ENCODE results near the gene GATD1.
"Not testable (repeated sequence)": the region's sequence is repeated elsewhere in the genome, so short reads cannot be mapped to it uniquely, and the experiment has no call there.

Gene GATD1

DNA sequence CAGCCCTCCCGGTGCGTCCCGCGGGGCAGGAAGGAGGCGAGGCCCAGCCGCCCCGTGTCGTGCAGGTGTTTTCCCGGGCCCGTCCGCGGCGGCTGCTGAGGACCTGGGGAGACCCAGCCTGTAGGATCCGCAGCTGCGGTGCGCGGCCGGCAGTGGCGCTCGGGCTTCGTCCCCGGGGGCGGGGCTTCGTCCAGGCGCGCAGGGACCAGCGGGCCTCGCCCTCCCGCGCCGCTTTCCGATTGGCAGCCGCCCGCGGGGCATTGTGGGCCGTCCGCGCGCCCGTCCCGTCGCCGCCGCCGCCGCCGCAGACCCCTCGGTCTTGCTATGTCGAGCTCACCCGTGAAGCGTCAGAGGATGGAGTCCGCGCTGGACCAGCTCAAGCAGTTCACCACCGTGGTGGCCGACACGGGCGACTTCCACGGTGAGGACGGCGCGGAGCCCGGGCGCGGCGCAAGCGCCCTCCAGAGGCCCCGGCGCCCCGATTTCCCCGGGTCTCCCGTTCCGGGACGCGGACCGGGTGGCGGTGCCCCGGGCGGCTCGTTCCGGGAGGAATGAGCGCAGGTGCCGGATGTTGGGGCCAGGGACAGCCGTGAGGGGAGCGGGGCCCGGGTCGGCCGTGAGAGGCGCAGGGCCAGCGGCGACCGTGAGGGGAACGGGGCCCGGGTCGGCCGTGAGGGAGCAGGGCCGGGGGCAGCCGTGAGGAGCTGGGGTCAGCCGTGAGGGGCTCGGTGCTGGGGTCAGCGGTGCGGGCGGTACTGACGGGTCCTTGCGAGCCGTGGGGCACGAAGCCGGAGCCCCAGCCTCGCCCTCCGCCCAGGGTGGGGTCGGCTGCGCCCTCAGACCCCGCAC lies 29.9 kb downstream of the GATD1 start, which contains the start of gene TALDO1:
Gene TALDO1, plus strand, starts transcription at position 307 of the 849 bp plus-strand sequence. Its CDS starts 18 bp downstream, at position 325.
- DNase-seq (ENCODE audit: low spot score): peak; percentile 88
- peak; percentile 31 for TF ChIP-seq CTCF (conservative IDR thresholded peaks at IDR 0.05; ENCODE audit: low read depth)
- ChIA-PET CTCF (interaction anchor here (0.5 to 1.9 kb wide), 9 partner anchors 12 to 184 kb away, joined by 3 to 8 read pairs (median 3); no protein-coding TSS in a partner anchor), POLR2A (ENCODE audit: low non-redundant PET) (interaction anchor here (1.0 to 1.5 kb wide), 2 partner anchors 15 to 23 kb away, joined by 4 to 10 read pairs; no protein-coding TSS in a partner anchor)
- H3K27ac ChIP-seq: peak within 1 kb of the TSS; percentile 84

GRCh38 chr11:746289-747157 lies 30.8 kb downstream of the GATD1 start:
- DNase-seq (ENCODE audit: low spot score): no peak
- H3K27ac ChIP-seq: peak overlapping the region; percentile 84
- ChIA-PET POLR2A (ENCODE audit: low non-redundant PET) (interaction anchor here (1.0 to 1.5 kb wide), 2 partner anchors 16 to 22 kb away, joined by 4 to 10 read pairs; no protein-coding TSS in a partner anchor), CTCF (interaction anchor here (0.5 to 1.9 kb wide), 4 partner anchors 17 to 57 kb away, joined by 3 to 8 read pairs (median 5); no protein-coding TSS in a partner anchor)
- no peak for TF ChIP-seq CTCF (conservative IDR thresholded peaks at IDR 0.05; ENCODE audit: low read depth)

- ChIA-PET CTCF (no interaction called here), POLR2A (ENCODE audit: low non-redundant PET) (no interaction called here)
- no peak overlapping the region for H3K27ac ChIP-seq
- TF ChIP-seq CTCF (conservative IDR thresholded peaks at IDR 0.05; ENCODE audit: low read depth): no peak
- DNase-seq (ENCODE audit: low spot score): no peak
Observed at GRCh38 chr11:745428-745827, 31.9 kb downstream of the GATD1 start.

GRCh38 chr11:742571-743201 lies 34.6 kb downstream of the GATD1 start:
- no peak overlapping the region for H3K27ac ChIP-seq
- ChIA-PET POLR2A (ENCODE audit: low non-redundant PET) (no interaction called here), CTCF (no interaction called here)
- TF ChIP-seq CTCF (conservative IDR thresholded peaks at IDR 0.05; ENCODE audit: low read depth): no peak
- DNase-seq (ENCODE audit: low spot score): no peak

GRCh38 chr11:742156-742546 lies 35.1 kb downstream of the GATD1 start:
- no peak overlapping the region for H3K27ac ChIP-seq
- no peak for TF ChIP-seq CTCF (conservative IDR thresholded peaks at IDR 0.05; ENCODE audit: low read depth)
- CTCF ChIA-PET: no interaction called here
- POLR2A ChIA-PET (ENCODE audit: low non-redundant PET): no interaction called here
- DNase-seq (ENCODE audit: low spot score): no peak

DNA sequence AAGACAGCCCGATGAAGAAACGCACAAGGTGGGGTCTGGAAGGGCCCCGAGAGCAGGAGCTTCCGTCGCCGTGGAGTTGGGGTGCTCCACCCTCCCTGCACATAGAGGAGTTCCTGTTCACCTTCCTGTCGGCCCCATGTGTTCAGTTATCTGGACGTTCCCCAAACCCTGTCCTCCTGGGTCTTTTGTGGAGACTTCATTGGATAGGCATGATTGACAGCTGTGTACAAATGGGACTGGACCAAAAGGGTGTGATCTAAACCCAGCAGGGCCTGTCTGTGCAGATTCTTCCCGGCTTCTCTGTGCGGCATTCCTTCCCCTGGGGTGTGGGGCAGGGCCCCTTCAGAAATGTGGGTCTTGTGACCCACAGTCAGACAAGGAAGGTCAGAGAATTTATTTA lies 39.4 kb downstream of the GATD1 start:
- DNase-seq (ENCODE audit: low spot score); POLR2A ChIA-PET (ENCODE audit: low non-redundant PET): not testable (repeated sequence)
- CTCF ChIA-PET: interaction anchor here (0.5 kb wide), 1 partner anchor 26 kb away, joined by 3 read pairs; no protein-coding TSS in a partner anchor
- peak overlapping the region; percentile 63 for H3K27ac ChIP-seq

Data from RWPE1 (cell line).